ENCODE results near the gene CRAT.
A peak's percentile ranks its signal among the peaks of the same experiment; 100 is the strongest.

The CRAT gene

GRCh38 chr9:129110740-129111527, at the start of gene CRAT, which contains the start of gene PTPA:
Gene CRAT (minus strand): TSS chr9:129110793. CDS start chr9:129110509, 284 bp downstream.
Gene PTPA (plus strand): TSS chr9:129111415. CDS start chr9:129111601, 186 bp downstream.
- peak; percentile 97 for DNase-seq

GRCh38 chr9:129156163-129156562, 45.6 kb upstream of the CRAT start:
- DNase-seq = no peak

- no peak for DNase-seq
Observed at GRCh38 chr9:129154866-129155477, 44.4 kb upstream of the CRAT start.

GRCh38 chr9:129151469-129151868, 40.9 kb upstream of the CRAT start:
- no peak for DNase-seq

GRCh38 chr9:129150672-129151211, 40.1 kb upstream of the CRAT start:
- DNase-seq = no peak

GRCh38 chr9:129150122-129150521, 39.5 kb upstream of the CRAT start:
- no peak for DNase-seq

- no peak for DNase-seq
Observed at GRCh38 chr9:129149442-129149841, 38.8 kb upstream of the CRAT start.

GRCh38 chr9:129148463-129149204, 38.0 kb upstream of the CRAT start:
- no peak for DNase-seq

- no peak for DNase-seq
Observed at GRCh38 chr9:129146441-129146941, 35.9 kb upstream of the CRAT start.

- no peak for DNase-seq
Observed at GRCh38 chr9:129145841-129146292, 35.3 kb upstream of the CRAT start.

- no peak for DNase-seq
Observed at GRCh38 chr9:129145316-129145715, 34.7 kb upstream of the CRAT start.

- DNase-seq = peak; percentile 85
Observed at GRCh38 chr9:129143031-129143927, 32.7 kb upstream of the CRAT start.

GRCh38 chr9:129142138-129142935, 31.7 kb upstream of the CRAT start:
- DNase-seq = no peak

GRCh38 chr9:129141066-129142041, 30.8 kb upstream of the CRAT start:
- no peak for DNase-seq

- peak; percentile 39 for DNase-seq
Observed at GRCh38 chr9:129140397-129141065, 29.9 kb upstream of the CRAT start.

GRCh38 chr9:129139993-129140396, 29.4 kb upstream of the CRAT start:
- peak; percentile 86 for DNase-seq

GRCh38 chr9:129139233-129139992, 28.8 kb upstream of the CRAT start:
- DNase-seq = peak; percentile 82

GRCh38 chr9:129138476-129139232, 28.1 kb upstream of the CRAT start:
- no peak for DNase-seq

Data from activated CD4-positive, alpha-beta T cell treated with anti-CD3 and anti-CD28 coated beads for 48 hours (primary cell).